Left lung (tissue), 10 donors: Measurements from ENCODE around the gene ADAMTS17. TPM values are rescaled to one million over a fixed set of nuclear protein-coding genes. Genes with fewer than 3 reads are reported as not detected.
"Not testable (repeated sequence)": the region's sequence is repeated elsewhere in the genome, so short reads cannot be mapped to it uniquely, and the experiment has no call there.

Experiments
- ATAC-seq: fragments of 200-7000 bp; cut with Tn5 transposase; one replicate; pipeline ENCODE4 v1.9.1; 2020; ENCODE audit warnings: moderate library complexity
- DNase-seq, 4 donors: peaks; one replicate each; pipeline ENCODE4 v3.0.0-alpha.2; 2013 to 2020
- H3K27ac ChIP-seq, 2 donors: fragments of 200-600 bp; sonication (generic) in 1 of 2; one replicate each; pipeline versions ENCODE4 v1.5.0 to v1.8.0; 2020 to 2021
- H3K27me3 ChIP-seq, 2 donors: fragments of 200-600 bp; sonication (generic) in 1 of 2; one replicate each; pipeline versions ENCODE4 v1.5.0 to v1.8.0; 2020 to 2021
- H3K36me3 ChIP-seq, 2 donors: fragments of 200-600 bp; sonication (generic) in 1 of 2; one replicate each; pipeline versions ENCODE4 v1.5.0 to v1.8.0; 2020 to 2021
- H3K4me1 ChIP-seq, 2 donors: fragments of 200-600 bp; one replicate each; pipeline ENCODE4 v1.8.0; 2021
- H3K4me3 ChIP-seq, 2 donors: fragments of 200-600 bp; sonication (generic) in 1 of 2; one replicate each; pipeline versions ENCODE4 v1.5.0 to v1.8.0; 2020 to 2021; ENCODE audit warnings: mild to moderate bottlenecking in 1 of 2
- H3K9me3 ChIP-seq, 2 donors: fragments of 200-600 bp; sonication (generic) in 1 of 2; one replicate each; pipeline versions ENCODE4 v1.5.0 to v1.8.0; 2020 to 2021
- CTCF ChIP-seq, 2 donors: fragments of 200-600 bp; sonication (generic) in 1 of 2; IDR thresholded peaks; one replicate each; pipeline versions ENCODE4 v1.5.0 to v1.8.0; 2021; ENCODE audit warnings: antibody characterized with exemption in 2 of 2
- intact Hi-C, 2 donors: fragments of 100-400 bp; cut with DNase I; formaldehyde crosslinking; loops; one replicate each; pipeline versions ENCODE4 v1.11.2 to v1.14.2; 2022
- polyA plus RNA-seq, 6 donors: library from polyadenylated mRNA; unstranded; fragments of 120-200 nt; gene quantifications; one replicate each; pipeline ENCODE4 v1.2.1, GENCODE V29; 2013; ENCODE audit not compliant: insufficient read length in 6 of 6
- total RNA-seq, 2 donors: library from RNA; stranded (reverse); fragmentation: NEBNext Ultra II Directional; extraction: Animal tissue kit (Norgen Biotek cat#: 25700); gene quantifications; one replicate each; pipeline ENCODE4 v1.2.1, GENCODE V29; 2021
- donor health status: DM: no; HTN: yes; CAD: no.
- donor health status: DM: no; HTN: no; CAD: no.

The ADAMTS17 gene
- total and polyA plus RNA-seq, 8 donors: 2.0 to 3.9 (median 3.4) TPM

GRCh38 chr15:99983171-99983885, 358.4 kb downstream of the ADAMTS17 start:
- no peak for TF ChIP-seq CTCF (IDR thresholded peaks at IDR 0.05)
- DNase-seq (peak in 2 of 4 donors; percentile 30 to 34), ATAC-seq (peak; percentile 55)
- no peak overlapping the region for H3K4me3 ChIP-seq
- intact Hi-C loops: no loop called here
- no peaks in the 10 kb centered on the region for H3K36me3 ChIP-seq
- H3K9me3 ChIP-seq: no peaks in the 10 kb centered on the region
- no peak overlapping the region for H3K27ac ChIP-seq
- peaks cover 0 to 6% of the 10 kb centered on the region in 2 donors for H3K4me1 ChIP-seq
- H3K27me3 ChIP-seq: peaks cover 0 to 18% of the 10 kb centered on the region in 2 donors

GRCh38 chr15:99982662-99983061, 359.1 kb downstream of the ADAMTS17 start:
- no peaks in the 10 kb centered on the region for H3K36me3 ChIP-seq
- DNase-seq (no peak), ATAC-seq (no peak)
- TF ChIP-seq CTCF (IDR thresholded peaks at IDR 0.05): no peak
- H3K27ac ChIP-seq: no peak overlapping the region
- intact Hi-C loops: no loop called here
- peaks cover 0 to 6% of the 10 kb centered on the region in 2 donors for H3K4me1 ChIP-seq
- H3K9me3 ChIP-seq: no peaks in the 10 kb centered on the region
- H3K4me3 ChIP-seq: no peak overlapping the region
- H3K27me3 ChIP-seq: peaks cover 0 to 18% of the 10 kb centered on the region in 2 donors

GRCh38 chr15:99981839-99982658, 359.7 kb downstream of the ADAMTS17 start:
- peaks cover 0 to 18% of the 10 kb centered on the region in 2 donors for H3K27me3 ChIP-seq
- ATAC-seq: no peak
- H3K4me1 ChIP-seq: peaks cover 0 to 6% of the 10 kb centered on the region in 2 donors
- intact Hi-C loops: no loop called here
- no peak for DNase-seq
- TF ChIP-seq CTCF (IDR thresholded peaks at IDR 0.05): no peak
- H3K9me3 ChIP-seq: no peaks in the 10 kb centered on the region
- no peaks in the 10 kb centered on the region for H3K36me3 ChIP-seq
- H3K4me3 ChIP-seq: no peak overlapping the region
- H3K27ac ChIP-seq: no peak overlapping the region

- TF ChIP-seq CTCF (IDR thresholded peaks at IDR 0.05): no peak
- H3K9me3 ChIP-seq: no peaks in the 10 kb centered on the region
- H3K27ac ChIP-seq: no peak overlapping the region
- intact Hi-C loops: no loop called here
- no peak for DNase-seq
- H3K4me3 ChIP-seq: no peak overlapping the region
- H3K36me3 ChIP-seq: no peaks in the 10 kb centered on the region
- peak; percentile 24 for ATAC-seq
- peaks cover 0 to 18% of the 10 kb centered on the region in 2 donors for H3K27me3 ChIP-seq
- H3K4me1 ChIP-seq: peaks cover 0 to 6% of the 10 kb centered on the region in 2 donors
Measured at GRCh38 chr15:99981191-99981647, 360.6 kb downstream of the ADAMTS17 start.

- Histone ChIP-seq H3K27ac (no peak overlapping the region), H3K36me3 (no peaks in the 10 kb centered on the region), H3K4me1 (peaks cover 0 to 6% of the 10 kb centered on the region in 2 donors), H3K4me3 (no peak overlapping the region), H3K27me3 (peaks cover 0 to 18% of the 10 kb centered on the region in 2 donors), H3K9me3 (no peaks in the 10 kb centered on the region)
- ATAC-seq (no peak), DNase-seq (no peak)
- intact Hi-C loops: no loop called here
- no peak for TF ChIP-seq CTCF (IDR thresholded peaks at IDR 0.05)
Measured at GRCh38 chr15:99980752-99981151, 361.0 kb downstream of the ADAMTS17 start.

- H3K9me3 ChIP-seq, DNase-seq, intact Hi-C loops, H3K27ac ChIP-seq, ATAC-seq, H3K4me3 ChIP-seq, H3K36me3 ChIP-seq, H3K4me1 ChIP-seq: not testable (repeated sequence)
- H3K27me3 ChIP-seq: peaks cover 0 to 18% of the 10 kb centered on the region in 2 donors
Measured at GRCh38 chr15:99979886-99980285, 361.9 kb downstream of the ADAMTS17 start.
